HG03565 (cell line): ENCODE results near the gene MAP3K5.
A peak's percentile ranks its signal among the peaks of the same experiment; 100 is the strongest.

ENCODE experiments used
- ATAC-seq: cut with Tn5 transposase; IDR thresholded peaks from one replicate; pipeline ENCODE4 v1.9.1; 2021; ENCODE audit warnings: mild to moderate bottlenecking, moderate library complexity; ENCODE audit not compliant: unreplicated experiment

MAP3K5 gene

DNA sequence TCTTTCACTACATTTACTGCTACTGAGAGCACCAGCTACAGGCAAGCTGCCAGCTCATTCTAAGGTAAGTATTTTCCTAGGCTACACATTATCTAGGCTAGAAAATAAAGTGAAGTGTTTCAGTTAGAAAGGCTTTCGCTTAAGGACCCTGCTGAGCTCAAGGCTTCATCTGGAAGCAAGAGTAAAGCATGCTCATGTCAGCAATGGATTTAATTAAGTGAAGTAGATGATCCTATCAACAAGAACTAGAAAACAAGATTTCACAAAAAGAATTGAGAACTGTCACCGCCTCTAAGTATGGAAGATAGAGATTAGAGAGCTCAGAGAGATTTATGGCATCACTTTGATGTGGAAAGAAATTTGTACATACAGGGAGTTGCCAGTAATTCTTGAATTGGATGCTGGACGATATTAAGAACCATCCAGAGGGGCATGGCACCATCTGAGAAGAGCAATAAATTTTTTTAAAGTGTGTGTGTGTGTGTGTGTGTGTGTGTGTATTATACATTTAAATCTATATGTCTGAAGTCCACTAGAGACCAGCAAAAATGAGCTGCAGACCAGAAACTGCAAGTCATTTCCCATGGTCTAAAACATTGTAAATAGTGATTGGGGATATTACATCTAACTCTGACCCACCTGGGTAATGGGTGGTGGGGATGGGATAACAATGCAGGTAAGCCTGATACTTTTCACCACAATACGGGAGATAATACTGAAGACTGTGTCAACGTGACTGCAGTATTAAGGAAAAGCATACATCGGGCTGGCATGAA is 136.8 kb downstream of the MAP3K5 start:
- no peak for ATAC-seq

- no peak for ATAC-seq
These were observed 138.2 kb downstream of the MAP3K5 start for GRCh38 chr6:136654086-136654485.

DNA sequence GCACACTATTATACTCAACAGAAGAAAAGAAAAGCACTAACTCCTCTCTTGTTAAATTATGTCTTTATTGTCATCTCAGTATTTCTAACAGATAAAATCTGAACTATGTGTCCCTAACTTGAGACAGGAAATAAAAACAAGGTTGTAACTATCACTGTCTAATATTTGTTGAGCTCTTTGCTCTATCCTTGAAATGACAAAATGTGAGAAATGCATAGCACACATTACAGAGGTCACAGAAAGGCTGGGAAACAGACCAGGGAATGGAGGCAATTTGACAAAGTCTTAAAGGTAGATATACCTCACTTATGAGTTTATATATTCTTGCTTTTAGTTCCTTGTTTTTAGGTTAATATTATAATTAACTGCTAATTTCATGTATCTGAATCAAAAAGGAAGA is 139.6 kb downstream of the MAP3K5 start:
- ATAC-seq: no peak

GRCh38 chr6:136651982-136652381 is 140.3 kb downstream of the MAP3K5 start:
- no peak for ATAC-seq

GRCh38 chr6:136647363-136647852 is 144.9 kb downstream of the MAP3K5 start:
- ATAC-seq: peak; percentile 75

GRCh38 chr6:136646377-136646776 is 145.9 kb downstream of the MAP3K5 start:
- no peak for ATAC-seq

DNA sequence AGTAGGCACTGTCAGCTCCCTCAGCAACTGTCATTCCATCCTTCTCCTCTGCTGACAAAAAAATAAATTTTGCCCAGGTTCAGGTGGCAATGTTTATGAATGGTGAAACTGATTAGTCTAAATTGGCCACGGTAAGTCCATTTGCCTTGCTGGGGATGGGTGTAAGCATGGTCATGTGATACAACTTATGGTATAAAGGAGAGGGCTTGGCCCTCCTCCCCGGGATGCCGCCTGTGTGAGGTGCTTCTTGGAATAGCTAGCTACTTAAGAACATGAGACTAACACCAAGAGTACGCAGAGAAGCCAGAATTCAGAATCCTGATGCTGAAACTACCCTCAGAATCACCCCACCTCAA is 147.7 kb downstream of the MAP3K5 start:
- ATAC-seq: no peak

GRCh38 chr6:136643850-136644596 is 148.3 kb downstream of the MAP3K5 start:
- ATAC-seq: no peak

DNA sequence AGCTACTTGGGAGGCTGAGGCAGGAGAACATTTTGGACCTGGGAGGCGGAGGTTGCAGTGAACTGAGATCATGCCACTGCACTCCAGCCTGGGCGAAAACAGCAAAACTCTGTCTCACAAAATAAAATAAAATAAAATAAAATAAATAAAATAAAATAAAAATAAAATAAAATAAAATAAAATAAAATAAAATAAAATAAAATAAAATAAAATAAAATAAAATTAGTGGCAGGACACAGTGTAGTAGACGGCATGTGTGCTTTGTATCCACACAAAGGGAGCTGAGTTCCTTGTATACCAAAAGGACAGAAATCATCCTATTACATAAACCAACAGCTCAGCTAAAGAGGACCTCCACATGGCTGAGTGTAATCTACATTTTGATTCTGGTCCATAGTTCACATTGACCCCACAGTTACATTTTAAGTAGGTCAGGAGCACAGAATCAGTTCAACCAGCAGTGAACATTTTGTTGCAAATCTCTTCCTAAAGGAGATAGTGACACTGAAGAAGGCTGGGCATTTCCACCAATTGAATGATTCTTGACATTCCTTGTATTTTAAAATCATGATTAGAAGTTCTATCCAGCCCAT is 150.3 kb downstream of the MAP3K5 start:
- no peak for ATAC-seq

DNA sequence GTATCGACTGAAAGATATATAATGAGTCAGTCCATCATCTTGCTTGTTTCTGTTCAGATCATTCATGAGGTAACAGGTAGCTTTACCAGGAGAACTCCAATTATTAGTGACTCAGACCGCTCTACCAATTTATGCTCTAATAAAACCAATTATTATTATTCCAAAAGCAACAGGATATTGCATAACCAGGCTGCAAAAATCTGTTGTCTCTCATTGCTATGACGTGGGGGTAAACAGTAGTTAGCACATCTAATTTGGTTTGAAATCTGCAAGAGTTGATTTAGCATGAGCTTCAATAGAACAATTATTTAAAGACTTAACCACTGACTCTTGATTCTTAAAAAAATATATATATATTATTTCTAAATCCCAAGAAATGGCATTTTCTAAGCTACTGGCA is 151.1 kb downstream of the MAP3K5 start:
- no peak for ATAC-seq

DNA sequence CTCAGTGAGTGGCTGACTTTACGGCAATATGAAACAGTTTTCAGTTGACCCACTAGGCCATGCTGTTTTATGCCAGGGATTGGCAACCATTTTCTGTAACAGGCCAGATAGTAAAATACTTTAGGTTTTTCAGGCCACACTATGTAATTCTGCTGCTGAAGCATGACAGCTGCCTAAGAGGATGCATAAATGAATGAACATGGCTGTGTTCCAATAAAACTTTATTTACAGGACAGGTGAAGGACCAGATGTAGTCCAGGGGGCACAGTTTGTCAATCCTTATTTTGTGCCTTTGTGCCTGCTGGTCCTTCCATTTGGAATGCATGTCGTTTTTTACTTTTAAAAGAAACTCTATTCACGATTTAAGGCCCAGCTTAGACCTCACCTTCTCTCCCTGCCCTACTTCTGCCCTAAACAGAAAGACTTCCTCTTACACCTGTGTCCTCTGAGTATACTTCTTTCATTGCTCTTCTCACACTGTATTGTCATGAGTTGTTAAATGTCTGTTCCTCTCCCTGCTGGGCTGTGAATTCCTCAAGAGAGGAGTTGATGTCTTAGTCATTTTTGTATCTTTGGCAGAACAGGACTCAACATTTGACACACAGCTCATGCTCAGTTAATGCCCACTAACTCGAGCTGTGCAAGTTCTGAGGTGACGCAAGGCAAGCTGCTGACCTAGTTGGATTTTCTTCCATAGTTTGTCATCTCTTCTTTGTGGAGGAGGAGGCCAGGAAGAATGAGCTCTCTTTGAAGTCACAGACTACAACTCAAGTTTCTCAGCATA is 152.0 kb downstream of the MAP3K5 start:
- ATAC-seq: no peak

GRCh38 chr6:136639702-136640101 is 152.6 kb downstream of the MAP3K5 start:
- no peak for ATAC-seq

- ATAC-seq: no peak
These were observed 156.7 kb downstream of the MAP3K5 start for GRCh38 chr6:136635615-136636014.

DNA sequence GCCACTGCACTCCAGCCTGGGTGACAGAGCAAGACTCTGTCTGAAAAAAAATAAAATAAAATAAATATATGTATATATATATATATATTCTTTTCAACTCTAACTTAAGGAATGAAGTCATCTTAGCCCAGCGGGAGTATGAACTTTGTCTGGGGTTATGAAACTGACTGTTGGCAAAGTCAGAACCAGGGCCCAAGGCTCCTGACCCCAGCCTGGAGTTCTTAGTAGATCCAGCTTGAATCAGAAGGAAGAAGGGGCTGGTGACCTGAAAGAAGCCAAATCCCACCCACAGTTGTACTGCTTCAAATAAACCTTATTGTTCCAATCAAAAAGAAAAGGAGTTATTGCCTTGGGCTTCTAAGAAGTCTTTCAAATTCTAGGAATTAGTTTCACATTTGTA is 158.9 kb downstream of the MAP3K5 start:
- ATAC-seq: no peak

DNA sequence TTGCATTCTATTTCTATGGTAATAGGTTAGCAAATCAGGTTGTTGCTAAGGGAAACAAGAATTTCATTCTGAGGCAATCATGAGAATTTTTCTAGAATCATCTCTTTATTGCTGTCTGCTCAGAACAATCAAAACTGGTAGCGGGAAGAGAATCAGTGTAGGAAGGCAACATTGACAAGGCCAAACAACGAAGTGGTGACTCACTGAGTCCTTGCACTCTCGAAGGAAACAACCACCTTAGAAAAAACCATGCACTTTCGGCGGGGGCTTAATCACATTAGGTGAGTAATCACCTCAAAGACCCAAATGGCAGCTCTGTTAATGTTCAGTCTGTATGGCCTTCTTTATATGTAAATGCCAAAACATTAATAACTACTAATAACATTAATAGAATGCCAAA is 163.3 kb downstream of the MAP3K5 start:
- no peak for ATAC-seq

DNA sequence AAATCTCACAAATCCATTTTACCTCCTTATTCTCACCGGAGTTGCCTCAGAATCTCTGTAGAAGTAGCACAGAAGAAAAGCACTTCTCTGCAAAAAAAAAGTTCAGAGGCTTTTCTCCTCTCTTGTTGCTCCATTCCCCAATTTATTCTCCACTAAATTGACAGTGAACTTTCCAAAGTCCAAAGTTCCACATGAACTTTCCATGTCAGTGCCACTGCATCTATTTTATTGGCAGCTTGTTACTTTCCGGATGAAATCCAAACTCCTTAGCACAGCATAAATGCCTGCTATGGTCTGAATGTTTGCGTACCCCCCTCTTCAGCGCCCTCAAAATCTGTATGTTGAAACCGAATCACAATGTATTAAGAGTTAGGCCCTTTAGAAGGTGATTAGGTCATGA is 165.1 kb downstream of the MAP3K5 start:
- ATAC-seq: no peak

GRCh38 chr6:136625293-136625692 is 167.0 kb downstream of the MAP3K5 start:
- no peak for ATAC-seq

GRCh38 chr6:136624347-136624746 is 167.9 kb downstream of the MAP3K5 start:
- ATAC-seq: no peak

- ATAC-seq: no peak
These were observed 174.2 kb downstream of the MAP3K5 start for GRCh38 chr6:136618086-136618485.

DNA sequence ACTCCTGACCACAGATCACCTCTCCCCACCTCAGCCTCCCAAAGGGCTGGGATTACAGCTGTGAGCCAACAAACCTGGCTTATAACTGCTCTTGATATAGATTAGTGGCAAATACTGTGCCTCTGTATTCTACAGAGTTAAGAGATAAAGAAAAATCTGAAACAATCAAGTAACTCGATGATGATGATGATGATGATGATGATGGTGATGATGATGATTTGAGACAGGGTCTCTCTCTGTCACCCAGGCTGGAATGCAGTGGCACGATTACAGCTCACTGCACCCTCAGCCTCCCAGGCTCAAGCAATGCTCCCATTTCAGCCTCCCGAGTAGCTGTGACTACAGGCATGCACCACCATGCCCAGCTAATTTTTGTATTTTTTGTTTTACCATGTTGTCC is 175.8 kb downstream of the MAP3K5 start:
- ATAC-seq: no peak

- ATAC-seq: no peak
These were observed 177.3 kb downstream of the MAP3K5 start for GRCh38 chr6:136614994-136615393.
